ENCODE data around the gene SETD2. TPM values are rescaled to one million over a fixed set of nuclear protein-coding genes. Genes with fewer than 3 reads are reported as not detected.

The SETD2 gene, protein sequence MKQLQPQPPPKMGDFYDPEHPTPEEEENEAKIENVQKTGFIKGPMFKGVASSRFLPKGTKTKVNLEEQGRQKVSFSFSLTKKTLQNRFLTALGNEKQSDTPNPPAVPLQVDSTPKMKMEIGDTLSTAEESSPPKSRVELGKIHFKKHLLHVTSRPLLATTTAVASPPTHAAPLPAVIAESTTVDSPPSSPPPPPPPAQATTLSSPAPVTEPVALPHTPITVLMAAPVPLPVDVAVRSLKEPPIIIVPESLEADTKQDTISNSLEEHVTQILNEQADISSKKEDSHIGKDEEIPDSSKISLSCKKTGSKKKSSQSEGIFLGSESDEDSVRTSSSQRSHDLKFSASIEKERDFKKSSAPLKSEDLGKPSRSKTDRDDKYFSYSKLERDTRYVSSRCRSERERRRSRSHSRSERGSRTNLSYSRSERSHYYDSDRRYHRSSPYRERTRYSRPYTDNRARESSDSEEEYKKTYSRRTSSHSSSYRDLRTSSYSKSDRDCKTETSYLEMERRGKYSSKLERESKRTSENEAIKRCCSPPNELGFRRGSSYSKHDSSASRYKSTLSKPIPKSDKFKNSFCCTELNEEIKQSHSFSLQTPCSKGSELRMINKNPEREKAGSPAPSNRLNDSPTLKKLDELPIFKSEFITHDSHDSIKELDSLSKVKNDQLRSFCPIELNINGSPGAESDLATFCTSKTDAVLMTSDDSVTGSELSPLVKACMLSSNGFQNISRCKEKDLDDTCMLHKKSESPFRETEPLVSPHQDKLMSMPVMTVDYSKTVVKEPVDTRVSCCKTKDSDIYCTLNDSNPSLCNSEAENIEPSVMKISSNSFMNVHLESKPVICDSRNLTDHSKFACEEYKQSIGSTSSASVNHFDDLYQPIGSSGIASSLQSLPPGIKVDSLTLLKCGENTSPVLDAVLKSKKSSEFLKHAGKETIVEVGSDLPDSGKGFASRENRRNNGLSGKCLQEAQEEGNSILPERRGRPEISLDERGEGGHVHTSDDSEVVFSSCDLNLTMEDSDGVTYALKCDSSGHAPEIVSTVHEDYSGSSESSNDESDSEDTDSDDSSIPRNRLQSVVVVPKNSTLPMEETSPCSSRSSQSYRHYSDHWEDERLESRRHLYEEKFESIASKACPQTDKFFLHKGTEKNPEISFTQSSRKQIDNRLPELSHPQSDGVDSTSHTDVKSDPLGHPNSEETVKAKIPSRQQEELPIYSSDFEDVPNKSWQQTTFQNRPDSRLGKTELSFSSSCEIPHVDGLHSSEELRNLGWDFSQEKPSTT (N-terminal part only)
- total RNA-seq (2013): 37.6 TPM
- polyA plus RNA-seq: 10 to 100 TPM in 1 of 3 donors, 1 to 10 TPM in 2; 3.1 to 22.4 (median 7.5) TPM
- 20.1 and 27.0 TPM in 2 replicates for polyA minus RNA-seq
- 112 to 260 (median 142) reads per million in 11 experiments for total RNA-seq

DNA sequence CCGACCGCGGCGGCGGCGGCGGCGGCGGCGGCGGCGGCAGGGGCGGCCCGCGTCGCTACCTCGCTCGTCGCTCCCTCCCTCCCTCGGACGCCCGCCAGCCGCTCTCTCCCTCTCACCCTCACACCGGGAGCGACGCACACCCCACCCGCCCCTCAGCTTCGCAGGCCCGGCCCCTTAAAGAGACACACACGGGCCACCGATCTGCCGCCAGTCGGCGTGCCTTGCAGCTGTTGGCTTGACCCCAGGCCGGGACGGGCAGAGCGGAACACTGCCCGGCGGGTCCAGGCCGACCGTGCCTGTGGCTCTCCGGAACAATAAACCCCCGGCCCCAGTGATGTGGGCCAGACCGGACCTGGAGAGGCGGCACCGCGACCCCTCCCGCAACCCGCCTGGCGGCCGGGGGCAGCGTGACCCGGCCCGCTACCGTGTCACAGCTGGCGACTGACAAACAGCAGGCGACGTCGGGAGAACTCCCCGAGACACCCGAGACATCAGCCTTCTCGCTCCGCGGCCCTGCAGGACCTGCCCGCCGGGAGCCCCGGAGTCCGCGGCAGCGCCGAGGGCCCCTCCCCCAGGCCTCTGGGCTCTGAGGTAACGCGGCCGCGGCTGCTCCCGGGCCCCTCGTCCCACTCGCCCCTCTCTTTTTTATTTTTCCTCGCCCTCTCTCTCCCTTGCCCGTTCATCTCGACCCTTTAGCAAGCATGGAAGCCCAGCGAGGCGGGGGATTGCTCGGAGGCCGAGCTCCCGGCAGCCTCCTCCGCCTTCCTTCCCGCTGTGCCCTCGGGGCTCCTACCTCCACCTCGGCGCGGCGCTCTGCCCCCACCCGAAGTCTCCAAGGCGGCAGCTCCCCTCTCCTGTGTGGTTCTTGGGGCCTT lies at the start of gene SETD2:
TSS of gene SETD2 (minus strand) at position 107 of the 875 bp plus-strand sequence. CDS start 189 bp downstream, outside the sequence.
- under 1% methylated on average over 56 of the region's 95 CpGs for WGBS (ENCODE audit: insufficient coverage)
- H4K20me1 ChIP-seq (ENCODE audit: insufficient read depth, low read length): peaks cover 43% of the 10 kb centered on the region
- peak within 1 kb of the TSS; percentile 89 for H3K4me2 ChIP-seq (replicated peaks; ENCODE audit: extremely low read depth, low read length, poor library complexity, severe bottlenecking)
- Mint-ChIP-seq H3K27ac (peak within 1 kb of the TSS; percentile 90 to 98 (median 96)), H3K36me3 (peaks cover 2 to 5% of the 10 kb centered on the region in 2 donors), H3K27me3 (ENCODE audit: low read depth in 3 of 3) (peaks cover 0 to 3% (median 0%) of the 10 kb centered on the region in 3 donors), H3K4me1 (peaks cover 53% of the 10 kb centered on the region), H3K9me3 (peaks cover 0 to 1% (median 0%) of the 10 kb centered on the region in 7 donors), H3K4me3 (peak within 1 kb of the TSS; percentile 98 to 100)
- peaks cover 43 to 51% of the 10 kb centered on the region in 2 donors for H3K4me1 ChIP-seq (ENCODE audit: control insufficient read depth in 1 of 2, insufficient read depth in 2 of 2, low read length in 2 of 2)
- DNase-seq: peak; percentile 63 to 78 (median 71)
- no peaks in the 10 kb centered on the region for H3K9me3 ChIP-seq (replicated peaks in 1 of 2; ENCODE audit: control insufficient read depth in 1 of 2, insufficient read depth in 1 of 2, low read length in 2 of 2)
- TF ChIP-seq, protein P1, sequence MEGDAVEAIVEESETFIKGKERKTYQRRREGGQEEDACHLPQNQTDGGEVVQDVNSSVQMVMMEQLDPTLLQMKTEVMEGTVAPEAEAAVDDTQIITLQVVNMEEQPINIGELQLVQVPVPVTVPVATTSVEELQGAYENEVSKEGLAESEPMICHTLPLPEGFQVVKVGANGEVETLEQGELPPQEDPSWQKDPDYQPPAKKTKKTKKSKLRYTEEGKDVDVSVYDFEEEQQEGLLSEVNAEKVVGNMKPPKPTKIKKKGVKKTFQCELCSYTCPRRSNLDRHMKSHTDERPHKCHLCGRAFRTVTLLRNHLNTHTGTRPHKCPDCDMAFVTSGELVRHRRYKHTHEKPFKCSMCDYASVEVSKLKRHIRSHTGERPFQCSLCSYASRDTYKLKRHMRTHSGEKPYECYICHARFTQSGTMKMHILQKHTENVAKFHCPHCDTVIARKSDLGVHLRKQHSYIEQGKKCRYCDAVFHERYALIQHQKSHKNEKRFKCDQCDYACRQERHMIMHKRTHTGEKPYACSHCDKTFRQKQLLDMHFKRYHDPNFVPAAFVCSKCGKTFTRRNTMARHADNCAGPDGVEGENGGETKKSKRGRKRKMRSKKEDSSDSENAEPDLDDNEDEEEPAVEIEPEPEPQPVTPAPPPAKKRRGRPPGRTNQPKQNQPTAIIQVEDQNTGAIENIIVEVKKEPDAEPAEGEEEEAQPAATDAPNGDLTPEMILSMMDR (IDR thresholded peaks at IDR 0.05): peak; percentile 18
- H3K36me3 ChIP-seq (replicated peaks in 1 of 2; ENCODE audit: control insufficient read depth in 1 of 2, insufficient read depth in 2 of 2, low read length in 2 of 2): no peaks in the 10 kb centered on the region
- H3K27ac ChIP-seq (ENCODE audit: low read depth in 1 of 2, low read length in 2 of 2): peak within 1 kb of the TSS; percentile 89
- peak within 1 kb of the TSS; percentile 98 for H2AFZ ChIP-seq (ENCODE audit: insufficient read depth, low read depth, low read length, poor library complexity, severe bottlenecking)
- H3K4me3 ChIP-seq (replicated peaks in 1 of 3; ENCODE audit: low read depth in 2 of 3, low read length in 3 of 3): peak within 1 kb of the TSS; percentile 94 to 95 (median 95)
- intact Hi-C loops (cut with micrococcal nuclease): loop anchor here (10.0 kb wide), 1 partner anchor 121 kb away; the partner anchor contains the start of genes KIF9 (in 2 of the 2) and KLHL18 (in 2 of the 2)
- peak within 1 kb of the TSS; percentile 94 for H3K9ac ChIP-seq (ENCODE audit: insufficient read depth, low read length, poor library complexity, severe bottlenecking)
- H3K27me3 ChIP-seq (ENCODE audit: control insufficient read depth in 2 of 2, insufficient read depth in 2 of 2, low read length in 2 of 2): no peaks in the 10 kb centered on the region
- H3K79me2 ChIP-seq (ENCODE audit: insufficient read depth, low read length): peaks cover 77% of the 10 kb centered on the region
